Testis (tissue), 3 donors: ENCODE data around the gene HOXA5. TPM values are rescaled to one million over a fixed set of nuclear protein-coding genes. Genes with fewer than 3 reads are reported as not detected.

Experiments
- DNase-seq: peaks from one replicate; pipeline ENCODE4 v3.0.0-alpha.2; 2019
- H3K27ac ChIP-seq, 2 donors: fragments of 200-600 bp; sonication (generic); one replicate each; pipeline ENCODE4 v1.5.1; 2019
- H3K27me3 ChIP-seq: fragments of 200-600 bp; sonication (generic); one replicate; pipeline ENCODE4 v1.5.1; 2019
- H3K36me3 ChIP-seq: fragments of 200-600 bp; sonication (generic); one replicate; pipeline ENCODE4 v1.5.1; 2017; ENCODE audit warnings: low read depth; ENCODE audit errors: missing control alignments
- H3K4me1 ChIP-seq: fragments of 200-600 bp; sonication (generic); one replicate; pipeline ENCODE4 v1.5.1; 2019
- H3K4me3 ChIP-seq, 2 donors: fragments of 200-600 bp; sonication (generic); one replicate each; pipeline ENCODE4 v1.5.1; 2017 to 2019
- H3K9me3 ChIP-seq: fragments of 200-600 bp; sonication (generic); one replicate; pipeline ENCODE4 v1.5.1; 2017
- CTCF ChIP-seq, 3 experiments: fragments of 450-650 bp in 2 of 3; fragments of 200-600 bp in 1 of 3; sonication (generic) in 1 of 3; IDR thresholded peaks; one replicate each; pipeline ENCODE4 v1.5.1; 2016 to 2019; ENCODE audit warnings: antibody characterized with exemption in 3 of 3, mild to moderate bottlenecking in 2 of 3, moderate library complexity in 1 of 3
- POLR2A ChIP-seq: fragments of 450-650 bp; IDR thresholded peaks from one replicate; pipeline ENCODE4 v1.6.1; 2017; ENCODE audit warnings: antibody characterized with exemption, mild to moderate bottlenecking, moderate library complexity
- WGBS, 2 donors: methylation state at CpG; one replicate each; pipeline ENCODE4 v1.1.5; 2018; 5-methylcytosine and 5-hydroxymethylcytosine counted together
- intact Hi-C: fragments of 100-400 bp; cut with DNase I; formaldehyde crosslinking; loops from one replicate; pipeline ENCODE4 v1.15.1; 2023; ENCODE audit warnings: low total_unique reads
- polyA plus RNA-seq: library from polyadenylated mRNA; stranded (reverse); fragments of 350-450 nt; fragmentation: Illumina TruSeq; extraction: RNeasy Lipid Tissue Mini Kit (QIAGEN cat#74804); gene quantifications from one replicate; pipeline ENCODE4 v1.2.3, GENCODE V29; 2014; ENCODE audit warnings: low read depth, low replicate concordance; ENCODE audit not compliant: insufficient read depth
- total RNA-seq, 2 donors: library from RNA; depleted of rRNA; stranded (reverse); fragments of >200 nt; gene quantifications; one replicate each; pipeline ENCODE4 v1.2.3, GENCODE V29; 2016

The HOXA5 gene
- total and polyA plus RNA-seq, 3 donors from 2014 or later, result 0.63 to 7.6 TPM; not detected in 1

GRCh38 chr7:27189997-27190748 is 46.7 kb upstream of the HOXA5 start:
- no peak for DNase-seq
- no peaks in the 10 kb centered on the region for H3K36me3 ChIP-seq
- intact Hi-C loops, result loop anchor here (10.0 kb wide), 2 partner anchors 745 to 895 kb away; no protein-coding TSS in a partner anchor
- no peak overlapping the region for H3K27ac ChIP-seq
- H3K9me3 ChIP-seq, result no peaks in the 10 kb centered on the region
- H3K4me3 ChIP-seq, result no peak overlapping the region
- peaks cover 8% of the 10 kb centered on the region for H3K27me3 ChIP-seq
- TF ChIP-seq POLR2A (no peak), CTCF (IDR thresholded peaks at IDR 0.05) (no peak)
- H3K4me1 ChIP-seq, result peaks cover 9% of the 10 kb centered on the region
- 60 to 64% methylated on average over 7 of the region's 7 CpGs for WGBS, 2 donors

DNA sequence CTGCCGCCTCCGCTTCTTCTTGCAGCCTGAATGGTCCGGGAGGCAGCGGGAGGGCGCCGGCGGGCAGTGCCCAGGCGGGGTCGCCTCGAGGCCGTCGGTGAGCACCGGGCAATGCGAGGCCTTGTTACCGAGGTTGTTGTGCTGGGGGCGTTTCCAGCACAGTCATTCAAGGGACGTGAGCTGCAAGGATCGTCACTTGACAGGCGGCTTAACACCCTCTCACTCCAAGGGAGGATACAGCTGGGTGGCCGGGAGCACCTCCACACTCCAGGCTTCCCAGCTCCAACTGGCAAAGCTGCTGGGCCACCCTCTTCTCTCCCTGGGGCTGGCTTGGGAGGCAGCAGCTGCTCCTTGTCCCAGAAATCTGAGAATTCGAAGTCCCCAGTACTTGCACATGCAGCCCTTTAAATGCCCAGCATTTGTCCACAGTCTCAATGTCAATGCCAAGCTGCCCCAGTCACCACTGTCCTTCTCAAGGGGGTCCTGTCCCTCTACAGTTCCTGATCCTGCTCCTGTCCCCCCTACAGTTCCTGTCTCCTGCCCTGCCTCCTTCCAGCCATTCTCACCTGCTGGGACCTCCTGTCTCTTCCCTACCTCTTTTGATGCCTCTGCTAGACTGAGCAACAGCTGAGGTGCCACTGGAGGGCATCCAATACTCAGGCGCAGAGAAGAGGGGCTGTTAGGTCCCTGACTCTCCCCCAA is 46.0 kb upstream of the HOXA5 start:
- no peak for DNase-seq
- no peak overlapping the region for H3K4me3 ChIP-seq
- peaks cover 9% of the 10 kb centered on the region for H3K4me1 ChIP-seq
- TF ChIP-seq CTCF (IDR thresholded peaks at IDR 0.05), result no peak
- no peak for TF ChIP-seq POLR2A
- intact Hi-C loops, result no loop called here
- H3K36me3 ChIP-seq, result no peaks in the 10 kb centered on the region
- peaks cover 8% of the 10 kb centered on the region for H3K27me3 ChIP-seq
- 17 to 22% methylated on average over 13 to 18 of the region's 22 CpGs for WGBS, 2 donors
- no peak overlapping the region for H3K27ac ChIP-seq
- H3K9me3 ChIP-seq, result no peaks in the 10 kb centered on the region

GRCh38 chr7:27188386-27189294 is 45.2 kb upstream of the HOXA5 start:
- Histone ChIP-seq H3K9me3 (no peaks in the 10 kb centered on the region), H3K4me1 (peaks cover 13% of the 10 kb centered on the region), H3K27me3 (peaks cover 8% of the 10 kb centered on the region), H3K27ac (no peak overlapping the region), H3K4me3 (peak overlapping the region in 1 of 2 donors; percentile 0), H3K36me3 (no peaks in the 10 kb centered on the region)
- no peak for TF ChIP-seq CTCF (IDR thresholded peaks at IDR 0.05)
- WGBS, 2 donors, result 6 to 9% methylated on average over 44 to 49 of the region's 49 CpGs
- no peak for DNase-seq
- intact Hi-C loops, result no loop called here

DNA sequence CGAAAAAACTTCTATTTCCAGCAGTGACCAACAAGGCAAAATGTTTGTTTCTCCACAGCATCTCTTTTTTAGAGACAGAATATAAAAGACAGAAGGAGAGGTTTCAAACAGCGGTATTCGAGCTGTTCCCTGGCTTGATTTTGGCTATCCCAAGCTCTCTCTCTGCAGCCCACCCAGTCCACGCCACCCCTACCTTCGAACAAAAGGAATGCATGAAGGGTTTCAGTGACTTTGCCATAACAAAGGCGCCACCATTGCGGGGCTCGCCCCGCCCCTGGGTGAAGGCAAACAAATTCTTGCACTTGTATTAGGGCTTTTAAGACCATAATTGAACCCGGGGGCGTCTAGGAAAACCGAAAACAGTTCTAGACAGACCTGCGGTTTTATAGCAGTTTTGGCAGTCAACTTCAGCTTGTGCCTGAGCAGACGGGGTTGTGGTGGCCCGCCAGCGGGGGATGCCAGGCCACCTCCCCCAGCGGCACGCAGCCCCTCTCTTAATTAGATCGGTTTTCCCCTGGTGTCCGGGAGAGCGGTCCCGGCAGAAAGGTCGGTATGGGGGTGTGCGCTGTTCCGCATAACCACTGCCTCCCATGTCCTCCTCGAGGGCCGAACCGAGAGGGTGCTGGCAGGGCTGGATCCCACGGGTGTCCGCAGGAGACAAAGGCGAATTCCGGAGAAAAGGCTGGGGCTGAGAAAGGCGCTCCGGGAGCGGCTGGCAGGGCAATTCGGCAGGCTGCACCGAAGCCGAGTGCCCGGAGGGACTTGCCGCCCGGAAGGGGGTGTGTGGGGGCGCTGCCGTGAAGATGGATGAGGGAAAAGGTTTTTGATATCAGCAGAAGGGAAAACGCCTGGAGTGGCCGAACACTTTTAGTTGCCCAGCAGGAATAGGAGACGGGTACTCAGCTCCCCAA is 44.2 kb upstream of the HOXA5 start:
- TF ChIP-seq POLR2A (no peak), CTCF (IDR thresholded peaks at IDR 0.05) (no peak)
- Histone ChIP-seq H3K36me3 (no peaks in the 10 kb centered on the region), H3K4me1 (peaks cover 12% of the 10 kb centered on the region), H3K9me3 (no peaks in the 10 kb centered on the region), H3K27me3 (peaks cover 8% of the 10 kb centered on the region), H3K4me3 (no peak overlapping the region), H3K27ac (no peak overlapping the region)
- no peak for DNase-seq
- intact Hi-C loops, result no loop called here
- 9 to 14% methylated on average over 18 to 46 of the region's 46 CpGs for WGBS, 2 donors
